ENCODE results near the gene PRXL2A.

The PRXL2A gene

DNA sequence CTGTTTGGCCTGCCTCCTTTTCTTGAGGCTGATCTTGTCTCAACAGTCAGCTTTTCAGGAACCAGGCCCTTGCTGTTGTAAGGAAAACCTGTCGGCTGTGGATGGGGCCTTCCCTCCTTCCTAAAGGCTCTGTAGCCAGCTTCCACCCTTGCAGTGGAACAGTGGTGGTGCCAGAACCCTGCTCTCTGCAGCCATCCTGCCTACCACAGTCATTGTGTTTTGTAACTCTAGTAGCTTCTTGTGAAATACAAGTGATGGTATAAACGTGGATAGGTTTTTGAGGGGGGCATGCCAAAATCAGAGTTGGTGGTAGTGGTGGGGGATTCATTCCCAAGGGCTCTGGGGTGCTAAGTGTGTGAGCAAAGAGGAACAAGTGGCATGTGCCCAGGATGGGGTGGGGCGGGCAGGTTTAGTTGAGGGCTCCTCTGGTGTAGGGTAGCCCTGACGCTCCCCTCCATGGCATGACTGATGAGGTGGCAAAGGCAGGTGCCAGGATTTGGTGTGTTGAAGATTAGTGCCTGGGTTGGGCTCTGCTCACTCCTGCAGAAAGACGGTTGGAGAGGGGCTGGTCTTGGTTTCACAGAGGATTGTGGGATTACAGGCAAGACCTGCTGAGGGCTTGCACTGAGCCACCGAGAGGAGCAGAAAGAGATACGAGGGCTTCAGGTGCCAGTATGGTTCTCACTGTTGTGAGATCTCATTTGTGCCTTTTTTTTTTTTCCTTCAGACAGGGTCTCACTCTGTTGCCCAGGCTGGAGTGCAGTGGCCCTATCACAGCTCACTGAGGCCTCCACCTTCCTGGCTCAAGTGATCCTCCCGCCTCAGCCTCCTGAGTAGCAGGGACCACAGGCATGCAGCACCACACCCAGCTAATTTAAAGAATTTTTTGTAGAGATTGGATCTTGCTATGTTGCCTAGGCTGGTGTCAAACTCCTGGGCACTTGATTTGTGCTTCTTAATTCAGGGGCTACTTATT lies 53.1 kb downstream of the PRXL2A start:
- DNase-seq (ENCODE audit: low read depth) = no peak

DNA sequence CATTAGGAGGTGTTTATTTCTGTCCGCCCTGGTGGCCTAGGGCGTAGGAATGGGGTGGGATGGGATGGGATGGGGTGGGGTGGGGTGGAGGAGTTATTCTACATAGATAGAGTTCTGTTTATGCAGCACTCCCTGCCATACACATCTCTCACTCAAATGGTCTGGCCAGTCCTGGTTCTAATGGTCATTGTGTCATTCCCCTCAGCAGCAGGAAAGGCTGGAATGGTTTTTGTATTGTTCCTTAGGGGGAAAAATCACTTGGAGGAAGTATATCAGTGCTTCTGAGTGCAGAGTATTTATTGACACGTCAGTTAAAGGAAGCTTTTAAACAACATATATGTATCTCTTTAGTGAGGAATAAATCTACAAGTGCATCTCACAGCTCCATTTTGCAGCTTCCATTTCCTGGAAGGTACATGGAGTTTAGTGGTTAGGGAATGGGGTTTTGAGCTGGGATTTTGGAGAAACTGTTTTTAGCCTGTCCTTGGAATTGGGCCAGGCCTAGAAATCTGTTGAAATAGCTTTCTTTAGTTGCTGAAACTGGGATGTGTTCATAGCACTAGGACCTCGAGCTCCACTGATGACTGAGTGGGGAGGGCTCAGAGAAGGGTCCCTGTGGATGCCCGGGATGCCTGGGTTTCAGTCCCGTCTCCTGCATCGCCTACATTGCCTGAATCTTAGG lies 54.1 kb downstream of the PRXL2A start:
- no peak for DNase-seq (ENCODE audit: low read depth)

DNA sequence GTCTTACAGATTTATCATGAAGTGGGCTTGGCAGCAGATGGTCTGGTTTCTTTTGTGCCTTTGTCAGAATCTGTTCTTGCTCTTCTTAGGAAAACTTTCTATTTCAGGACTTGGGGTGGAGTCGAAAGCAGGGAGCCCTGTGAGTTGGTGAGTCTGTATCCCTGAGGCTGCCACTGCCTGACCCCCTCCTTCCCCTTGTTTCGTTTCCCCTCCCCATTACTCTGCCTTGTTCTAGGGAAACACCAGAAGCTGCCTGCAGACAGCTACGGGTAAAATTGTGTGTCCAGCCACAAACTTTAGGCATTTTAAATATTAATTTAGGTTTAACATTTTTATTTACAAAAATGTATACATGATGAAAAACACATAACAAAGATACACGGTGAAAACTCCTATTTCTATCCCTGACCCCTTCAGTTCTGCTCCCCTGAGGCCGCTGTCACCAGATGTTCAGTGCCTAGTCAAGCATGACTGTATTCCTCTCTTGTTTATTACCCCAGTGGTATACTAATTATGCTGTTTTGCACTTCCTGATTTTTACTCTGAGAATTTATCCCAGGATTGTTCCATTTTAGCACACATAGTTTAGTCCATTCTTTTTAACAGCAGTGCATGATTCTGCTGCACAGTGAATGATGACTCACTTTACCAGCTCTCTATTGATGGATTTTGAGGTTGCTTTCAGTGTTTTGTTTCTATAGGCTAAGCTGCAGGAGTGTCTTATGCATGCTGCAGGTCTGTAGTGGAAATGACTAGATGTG lies 54.8 kb downstream of the PRXL2A start:
- DNase-seq (ENCODE audit: low read depth) = no peak

DNA sequence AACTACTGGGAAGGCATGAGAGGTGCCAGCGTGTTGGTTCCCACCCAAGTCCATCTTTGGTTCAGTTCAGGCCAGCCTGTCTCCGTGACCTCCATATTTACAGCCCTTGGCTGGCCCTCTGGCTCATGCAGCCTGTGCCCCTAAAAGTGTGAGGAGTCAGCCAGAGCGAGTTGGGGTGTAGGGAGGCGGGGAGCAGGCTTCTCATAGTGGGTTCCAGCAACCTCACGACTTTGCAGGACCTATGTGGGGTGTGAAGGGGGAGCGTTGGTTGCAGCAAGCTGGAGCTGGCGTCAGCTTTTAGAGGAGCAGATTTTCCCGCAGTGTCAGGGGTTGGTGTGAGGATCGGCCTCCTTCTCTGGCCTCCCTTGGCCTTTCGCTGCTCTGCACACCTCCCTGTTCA lies 55.5 kb downstream of the PRXL2A start:
- no peak for DNase-seq (ENCODE audit: low read depth)

DNA sequence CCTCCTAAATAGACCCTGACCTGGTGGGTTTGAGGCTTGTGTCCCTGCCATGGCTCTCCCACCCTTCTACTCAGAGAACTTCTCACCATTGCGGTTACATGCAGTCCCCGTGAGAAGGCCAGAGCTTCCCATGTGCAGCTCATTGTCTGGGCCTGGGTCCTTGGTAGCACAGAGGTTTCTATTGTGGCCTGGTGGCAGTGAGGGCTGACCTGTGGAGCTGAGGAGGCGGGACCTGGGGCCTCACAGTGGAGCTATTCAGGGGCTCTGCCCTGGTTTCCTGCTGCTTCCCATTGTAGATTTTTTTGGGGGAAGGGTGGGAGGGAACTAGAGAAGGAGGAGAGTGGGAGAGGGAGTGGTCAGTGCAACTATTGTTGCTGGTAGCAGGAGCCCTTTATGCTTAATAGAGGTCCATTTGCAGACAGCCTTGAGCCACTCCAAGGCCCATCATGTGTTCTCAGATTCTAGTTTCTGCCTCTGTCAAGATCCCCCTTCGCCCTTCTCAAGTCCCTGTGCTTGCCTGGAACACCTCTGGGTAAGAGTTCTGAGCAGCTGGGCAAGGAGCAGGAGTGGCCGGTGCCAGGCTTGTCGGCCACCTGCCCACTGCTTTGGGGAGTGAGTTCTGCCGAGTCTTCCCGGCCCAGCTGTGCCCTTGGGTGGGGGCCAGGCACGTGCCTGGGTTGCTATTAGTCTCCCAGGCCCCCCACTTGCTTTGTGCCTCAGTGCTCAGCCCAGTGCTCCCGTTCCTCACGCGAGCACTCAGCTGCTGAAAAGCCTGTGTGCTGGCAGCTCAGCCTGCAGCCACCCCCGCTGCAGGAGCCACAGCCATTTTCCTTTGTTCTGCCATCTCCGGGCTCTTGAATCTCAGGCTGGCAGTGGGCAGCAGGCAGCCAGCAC lies 56.5 kb downstream of the PRXL2A start:
- no peak for DNase-seq (ENCODE audit: low read depth)

DNA sequence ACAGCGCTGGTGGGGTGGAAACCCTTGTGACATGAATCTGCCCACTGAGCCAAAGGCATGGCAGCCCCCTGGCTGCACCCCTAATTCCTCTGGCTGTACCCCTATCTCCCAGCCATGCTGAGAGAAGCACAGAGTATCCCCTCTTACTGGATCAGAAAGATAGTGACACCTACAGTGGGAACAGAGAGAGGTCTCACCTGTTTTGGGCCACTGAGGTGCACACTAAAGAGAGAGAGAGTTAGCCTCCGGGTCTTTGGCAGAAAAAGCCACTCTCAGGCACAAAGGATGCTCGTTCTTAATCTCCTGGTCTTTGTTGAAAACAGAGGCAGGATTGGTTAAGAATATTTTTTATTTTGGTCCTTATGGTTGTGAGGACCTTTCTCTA lies 57.1 kb downstream of the PRXL2A start:
- no peak for DNase-seq (ENCODE audit: low read depth)

DNA sequence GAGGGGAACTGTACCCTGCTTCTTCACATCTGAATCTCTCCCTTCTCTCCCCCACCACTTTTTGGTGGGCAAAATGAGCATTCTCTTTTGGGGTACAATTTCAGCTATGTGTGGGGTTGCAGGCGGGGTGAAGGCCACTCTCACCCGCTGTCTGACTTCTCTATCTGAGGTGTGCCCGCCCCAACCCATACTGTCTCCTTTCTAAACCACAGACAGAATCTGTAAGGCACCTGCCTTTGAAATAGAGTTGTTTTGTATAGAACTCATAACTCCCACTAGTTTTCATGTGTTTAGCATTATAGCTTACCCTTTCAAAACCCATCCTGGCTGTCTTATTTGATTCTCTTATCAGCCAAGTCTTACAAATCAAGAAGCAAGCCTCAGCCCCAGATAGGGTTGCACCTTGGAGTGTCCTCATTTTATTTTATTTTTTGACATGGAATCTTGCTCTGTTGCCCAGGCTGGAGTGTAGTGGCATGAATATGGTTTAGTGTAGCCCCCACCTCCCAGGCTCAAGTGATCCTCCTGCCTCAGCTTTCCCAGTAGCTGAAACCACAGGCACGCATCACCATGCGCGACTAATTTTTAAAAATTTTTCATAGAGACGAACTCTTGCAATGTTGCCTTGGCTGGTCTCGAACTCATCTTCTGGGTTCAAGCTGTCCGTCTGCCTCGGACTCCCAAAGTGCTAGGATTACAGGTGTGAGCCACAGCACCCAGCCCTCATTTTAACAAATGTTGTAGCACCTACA lies 57.7 kb downstream of the PRXL2A start:
- no peak for DNase-seq (ENCODE audit: low read depth)

DNA sequence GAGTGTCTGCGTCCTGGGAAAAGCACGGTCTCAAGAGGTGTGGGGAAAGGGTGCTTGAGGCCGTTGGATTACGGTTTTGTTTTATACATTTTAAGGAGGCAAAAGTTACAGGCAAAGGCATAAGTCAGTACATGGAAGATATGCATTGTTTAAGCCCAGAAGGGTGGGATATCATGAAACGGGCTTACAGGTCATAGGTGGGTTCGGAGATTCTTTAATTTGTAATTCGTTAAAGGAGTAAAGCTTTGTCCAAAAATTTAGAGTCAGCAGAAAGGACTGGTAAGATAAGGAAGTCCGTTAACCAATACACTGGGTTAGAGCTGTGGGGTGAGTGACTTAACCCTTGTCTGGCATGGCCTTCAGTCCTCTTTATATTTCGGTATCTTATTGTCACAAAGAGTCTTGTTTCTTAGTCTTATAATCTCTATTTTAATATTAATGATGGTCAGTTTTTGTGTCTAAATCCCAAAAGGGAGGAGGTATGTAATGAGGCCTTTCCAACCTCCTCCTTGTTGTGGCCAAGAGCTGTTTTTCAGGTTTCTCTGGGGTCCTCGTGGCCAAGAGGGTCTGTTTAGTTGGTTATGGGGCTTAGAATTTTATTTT lies 58.5 kb downstream of the PRXL2A start:
- no peak for DNase-seq (ENCODE audit: low read depth)

DNA sequence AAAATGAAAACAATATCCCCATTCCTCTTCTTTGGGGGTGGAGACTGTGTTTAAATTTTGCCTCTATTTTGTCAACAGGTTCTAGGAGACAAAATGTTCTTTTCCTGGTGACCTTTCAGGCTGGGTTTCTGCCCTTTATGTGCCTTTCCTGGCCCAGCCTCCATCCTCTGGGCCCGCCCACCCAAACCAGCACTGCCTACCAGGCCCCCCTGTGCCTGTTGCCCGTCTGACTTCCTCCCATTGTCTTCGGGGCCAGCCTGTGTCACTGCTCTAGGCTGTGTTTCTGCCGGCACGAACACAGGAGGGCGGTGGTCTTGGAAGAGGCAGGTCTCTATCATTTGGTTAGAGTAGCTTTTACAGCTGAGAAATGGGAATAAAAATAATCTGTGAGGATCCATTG lies 59.7 kb downstream of the PRXL2A start:
- DNase-seq (ENCODE audit: low read depth) = peak; percentile 45

DNA sequence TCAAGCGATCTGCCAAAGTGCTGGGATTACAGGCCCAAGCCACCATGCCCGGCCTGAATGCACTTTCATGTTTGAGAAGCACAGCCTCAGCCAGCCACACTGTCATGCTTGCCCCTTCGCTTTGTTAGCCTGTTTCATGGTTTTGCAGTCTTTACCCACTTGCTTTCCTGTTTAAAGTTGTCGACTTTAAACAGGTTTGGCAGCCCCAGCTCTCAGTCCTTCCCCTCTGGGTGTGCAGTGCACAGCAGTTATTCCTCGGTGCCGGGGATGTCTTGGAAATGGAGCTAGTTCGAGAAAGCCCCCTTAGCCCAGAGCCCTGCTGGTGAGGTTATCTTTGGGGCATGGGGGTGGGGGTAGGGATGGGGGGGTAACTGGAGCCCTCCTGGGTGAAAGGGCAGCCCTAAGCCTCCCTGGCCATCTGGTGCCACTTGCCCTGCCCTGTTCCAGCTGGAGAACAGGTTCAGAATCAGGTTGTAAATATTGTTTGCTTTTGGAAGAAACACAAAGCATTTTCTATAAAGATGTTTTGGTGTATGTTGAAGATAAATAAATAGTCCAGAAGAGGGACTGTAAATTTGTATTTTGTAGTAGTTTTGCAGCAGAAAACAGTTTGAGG lies 60.6 kb downstream of the PRXL2A start:
- no peak for DNase-seq (ENCODE audit: low read depth)

DNA sequence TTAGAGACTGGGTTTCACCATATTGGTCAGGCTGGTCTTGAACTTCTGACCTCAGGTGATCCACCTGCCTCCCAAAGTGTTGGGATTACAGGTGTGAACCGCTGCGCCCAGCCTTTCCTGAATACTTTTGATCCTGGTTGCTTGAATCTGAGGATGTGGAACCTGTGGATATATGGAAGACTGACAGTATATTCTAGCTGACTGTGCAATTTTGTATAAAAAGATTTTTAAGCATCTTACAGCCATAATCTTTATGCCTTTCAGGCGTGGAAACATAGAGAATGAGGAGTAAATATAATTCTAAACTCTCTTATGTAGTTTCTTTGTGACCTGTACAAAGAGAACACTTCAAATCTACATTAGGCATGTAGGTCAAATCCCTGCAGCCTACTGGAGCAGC lies 61.9 kb downstream of the PRXL2A start:
- no peak for DNase-seq (ENCODE audit: low read depth)

DNA sequence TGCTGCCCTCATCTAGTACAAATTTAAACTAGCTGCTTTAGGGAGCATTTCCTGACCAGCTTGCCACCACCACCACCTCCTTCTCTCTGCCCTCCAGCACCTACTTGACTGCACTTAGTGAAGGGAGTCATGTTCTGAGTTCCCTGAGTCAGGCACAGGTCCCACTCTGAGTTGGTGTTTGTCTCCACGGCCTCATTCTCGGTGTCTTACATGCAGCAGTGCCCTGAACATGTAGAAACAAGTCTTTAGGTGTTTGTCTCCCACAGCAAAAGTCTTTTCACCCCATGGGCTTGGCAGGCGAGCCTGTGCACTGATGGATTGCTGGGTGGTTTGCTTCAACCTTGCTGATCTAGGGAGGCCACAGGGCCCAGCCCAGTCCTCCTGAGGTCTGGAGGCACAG lies 62.6 kb downstream of the PRXL2A start:
- DNase-seq (ENCODE audit: low read depth) = no peak

DNA sequence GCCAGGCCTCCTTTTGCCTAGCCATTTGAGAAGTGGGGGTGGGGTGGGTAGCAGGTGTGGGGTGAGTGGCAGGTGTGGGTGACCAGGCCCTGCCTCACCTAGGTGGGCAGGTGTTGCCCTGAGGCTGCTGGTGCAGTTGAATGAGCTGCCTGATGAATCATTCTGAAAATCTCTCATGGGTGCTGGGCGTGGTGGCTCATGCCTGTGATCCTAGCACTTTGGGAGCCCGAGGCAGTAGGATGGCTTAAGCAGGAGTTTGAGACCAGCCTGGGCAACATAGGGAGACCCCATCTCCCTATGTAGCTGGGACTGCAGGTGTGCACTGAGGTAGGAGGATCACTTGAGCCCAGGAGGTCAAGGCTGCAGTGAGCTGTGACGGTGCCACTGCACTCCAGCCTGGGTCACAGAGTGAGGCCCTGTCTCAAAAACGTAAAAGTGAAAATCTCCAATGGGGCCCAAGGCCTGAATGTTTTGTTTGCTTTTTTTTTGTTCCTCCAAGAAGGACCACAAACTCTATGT lies 63.4 kb downstream of the PRXL2A start:
- no peak for DNase-seq (ENCODE audit: low read depth)

DNA sequence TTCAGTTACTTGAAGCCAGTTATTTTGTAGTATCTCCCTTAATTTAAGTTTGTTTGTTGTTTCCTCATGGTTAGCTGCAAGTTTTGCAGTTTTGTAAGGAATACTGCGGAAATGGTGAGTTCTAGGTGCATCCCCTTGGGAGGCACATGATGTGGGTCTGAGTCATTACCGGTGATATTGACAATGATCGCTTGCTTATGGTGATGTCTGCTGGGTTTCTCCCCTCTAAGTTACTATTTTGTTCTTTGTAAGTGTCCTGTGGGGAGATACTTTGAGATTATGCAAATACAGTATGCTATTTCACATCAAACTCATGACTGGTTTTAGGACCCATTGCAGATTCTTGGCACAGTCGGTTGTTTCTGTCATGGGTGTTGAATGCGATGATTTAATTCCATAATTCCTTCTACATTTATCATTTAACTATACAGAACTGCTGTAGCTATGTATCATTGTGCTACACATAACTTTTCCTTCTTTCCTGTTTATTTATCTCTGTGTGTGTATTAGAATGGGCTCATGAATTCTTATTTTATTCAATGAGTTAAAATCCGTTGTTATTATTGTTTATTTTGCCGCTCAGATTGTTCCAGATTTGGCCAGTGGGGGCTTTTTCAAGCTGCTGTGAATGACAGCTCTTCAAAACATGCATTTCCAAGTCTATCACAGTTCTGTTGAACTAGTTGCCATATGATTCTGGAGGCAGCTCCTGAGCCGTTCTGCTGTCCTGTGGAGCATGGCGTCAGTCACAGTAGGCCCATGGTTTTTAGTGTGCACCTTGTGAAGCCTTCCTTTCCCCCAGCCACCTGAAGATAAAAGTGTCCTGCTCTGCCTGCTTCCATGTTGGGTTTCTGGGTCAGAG lies 64.1 kb downstream of the PRXL2A start:
- DNase-seq (ENCODE audit: low read depth) = no peak

DNA sequence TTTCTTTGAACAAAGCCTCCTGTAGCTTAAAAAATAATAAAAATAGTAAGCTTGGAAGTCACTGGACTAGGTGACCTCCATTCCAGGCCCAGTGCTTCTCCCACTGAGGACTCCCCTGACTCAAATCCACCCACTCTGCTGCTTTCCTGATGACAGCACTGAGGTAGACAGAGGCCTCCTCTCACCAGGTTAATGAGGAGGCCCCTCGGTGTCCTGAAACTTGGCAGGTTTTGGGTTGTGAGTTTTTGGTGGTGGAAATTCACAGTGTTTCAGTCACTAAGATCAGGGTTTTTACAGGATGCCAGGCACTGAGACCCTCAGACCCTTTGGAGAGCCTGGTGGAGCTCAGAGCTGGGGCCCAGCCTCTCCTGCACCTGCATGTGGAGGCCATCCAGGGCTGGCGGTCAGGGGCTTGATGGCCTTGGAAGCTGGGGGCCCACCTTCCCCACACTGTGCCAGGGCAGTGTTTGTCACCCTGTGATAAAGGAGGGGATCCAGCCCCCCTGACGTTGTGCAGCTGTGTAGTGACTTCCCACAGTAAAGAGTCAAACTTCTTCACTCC lies 64.8 kb downstream of the PRXL2A start:
- DNase-seq (ENCODE audit: low read depth) = no peak

DNA sequence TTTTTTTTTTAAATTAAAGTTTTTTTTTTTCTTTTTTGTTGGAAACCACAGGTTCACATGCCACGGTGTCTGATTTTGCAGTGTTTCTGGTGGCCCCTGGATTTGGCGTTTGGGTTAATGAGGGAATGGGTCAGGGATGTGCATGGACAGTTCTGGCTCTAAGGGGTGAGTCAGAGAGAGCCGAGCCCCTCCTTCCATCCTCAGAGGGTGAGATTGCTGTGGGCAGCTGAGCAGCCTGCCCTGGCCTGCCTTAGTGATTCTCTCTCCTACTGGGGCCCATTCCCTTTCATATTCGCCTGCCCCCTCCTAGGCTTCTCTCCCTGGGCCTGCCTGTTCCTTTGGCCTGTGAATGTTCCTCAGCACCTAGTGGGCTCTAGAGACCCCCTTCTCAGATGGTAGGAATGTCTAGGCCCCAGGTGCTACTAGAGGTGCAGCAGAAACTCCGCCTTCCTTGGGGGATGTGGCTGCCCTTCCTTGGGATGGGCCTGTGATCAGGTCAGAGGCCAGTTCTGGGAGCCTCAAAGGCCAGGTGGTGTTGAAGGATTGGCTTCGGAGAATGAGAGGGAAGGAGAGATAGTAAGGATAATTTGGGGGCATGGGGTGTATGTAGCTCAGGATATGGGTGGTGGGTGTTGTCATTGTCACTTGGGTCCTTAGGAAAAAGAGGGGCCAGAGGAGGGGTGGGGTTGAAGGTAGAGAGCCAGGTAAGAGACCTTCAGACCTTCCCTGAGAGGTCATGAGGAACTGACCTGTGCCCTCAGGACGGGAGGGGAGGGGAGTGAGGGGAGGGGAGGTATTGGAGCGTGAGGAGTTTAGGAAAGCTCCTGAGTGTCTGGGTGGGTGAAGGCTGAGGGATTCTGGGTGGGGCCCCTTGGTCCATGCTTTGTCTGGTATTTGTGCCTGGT lies 65.6 kb downstream of the PRXL2A start:
- no peak for DNase-seq (ENCODE audit: low read depth)

DNA sequence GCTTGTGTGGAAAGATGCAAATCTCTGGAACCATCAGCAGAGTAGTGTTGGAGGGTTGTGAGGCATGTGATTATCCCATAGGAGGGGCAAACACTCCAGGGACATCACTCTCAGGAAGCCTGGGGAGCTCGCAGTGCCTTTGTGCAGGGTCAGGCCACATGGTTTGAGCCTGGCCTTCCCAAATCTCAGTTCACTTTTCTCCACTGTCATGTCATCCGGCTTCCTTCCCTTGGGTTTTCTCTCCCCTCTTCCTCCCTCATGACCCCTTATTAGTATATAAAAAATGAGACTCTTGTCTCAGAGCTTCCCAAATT lies 66.2 kb downstream of the PRXL2A start:
- no peak for DNase-seq (ENCODE audit: low read depth)

DNA sequence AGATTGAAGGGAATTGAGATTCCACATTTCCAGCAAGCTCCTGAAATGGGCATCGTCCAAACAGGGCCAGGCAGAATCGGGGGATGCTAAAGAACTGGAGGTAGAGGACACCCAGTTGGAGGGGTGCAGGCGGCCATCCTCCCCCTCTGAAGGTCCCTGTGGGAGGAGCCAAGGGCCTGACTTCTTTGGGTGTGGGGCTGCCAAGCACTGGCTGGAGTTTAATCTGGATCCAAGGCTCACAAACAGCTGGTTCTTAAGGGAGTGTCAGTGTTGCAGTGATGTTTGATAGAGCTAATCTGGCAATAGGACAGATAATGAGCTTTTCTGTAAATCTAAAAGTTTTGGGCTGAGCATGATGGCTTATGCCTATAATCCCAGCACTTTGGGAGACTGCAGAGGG lies 66.6 kb downstream of the PRXL2A start:
- no peak for DNase-seq (ENCODE audit: low read depth)

All from stimulated activated CD8-positive, alpha-beta memory T cell treated with anti-CD3 and anti-CD28 coated beads, Interleukin-12 subunit alpha, Interleukin-12 subunit beta, amount 100 ng/mL, for 1 hour (primary cell).